Fibroblast of skin of back (primary cell): ENCODE measurements around the gene TMEM115. TPM values are rescaled to one million over a fixed set of nuclear protein-coding genes. Genes with fewer than 3 reads are reported as not detected.

Experiments
- DNase-seq: peaks from one replicate; pipeline ENCODE4 v3.0.0-alpha.2; 2013
- polyA plus RNA-seq, 2 experiments: library from polyadenylated mRNA; unstranded; fragments of 120-200 nt; gene quantifications; one replicate each; pipeline ENCODE4 v1.2.1, GENCODE V29; 2013; ENCODE audit not compliant: insufficient read length in 2 of 2

Gene TMEM115, protein sequence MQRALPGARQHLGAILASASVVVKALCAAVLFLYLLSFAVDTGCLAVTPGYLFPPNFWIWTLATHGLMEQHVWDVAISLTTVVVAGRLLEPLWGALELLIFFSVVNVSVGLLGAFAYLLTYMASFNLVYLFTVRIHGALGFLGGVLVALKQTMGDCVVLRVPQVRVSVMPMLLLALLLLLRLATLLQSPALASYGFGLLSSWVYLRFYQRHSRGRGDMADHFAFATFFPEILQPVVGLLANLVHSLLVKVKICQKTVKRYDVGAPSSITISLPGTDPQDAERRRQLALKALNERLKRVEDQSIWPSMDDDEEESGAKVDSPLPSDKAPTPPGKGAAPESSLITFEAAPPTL
- polyA plus RNA-seq (2013, experiment 1 of 2; ENCODE audit: insufficient read length): 51.6 TPM
- polyA plus RNA-seq (2013, experiment 2 of 2; ENCODE audit: insufficient read length): 34.9 TPM

DNA sequence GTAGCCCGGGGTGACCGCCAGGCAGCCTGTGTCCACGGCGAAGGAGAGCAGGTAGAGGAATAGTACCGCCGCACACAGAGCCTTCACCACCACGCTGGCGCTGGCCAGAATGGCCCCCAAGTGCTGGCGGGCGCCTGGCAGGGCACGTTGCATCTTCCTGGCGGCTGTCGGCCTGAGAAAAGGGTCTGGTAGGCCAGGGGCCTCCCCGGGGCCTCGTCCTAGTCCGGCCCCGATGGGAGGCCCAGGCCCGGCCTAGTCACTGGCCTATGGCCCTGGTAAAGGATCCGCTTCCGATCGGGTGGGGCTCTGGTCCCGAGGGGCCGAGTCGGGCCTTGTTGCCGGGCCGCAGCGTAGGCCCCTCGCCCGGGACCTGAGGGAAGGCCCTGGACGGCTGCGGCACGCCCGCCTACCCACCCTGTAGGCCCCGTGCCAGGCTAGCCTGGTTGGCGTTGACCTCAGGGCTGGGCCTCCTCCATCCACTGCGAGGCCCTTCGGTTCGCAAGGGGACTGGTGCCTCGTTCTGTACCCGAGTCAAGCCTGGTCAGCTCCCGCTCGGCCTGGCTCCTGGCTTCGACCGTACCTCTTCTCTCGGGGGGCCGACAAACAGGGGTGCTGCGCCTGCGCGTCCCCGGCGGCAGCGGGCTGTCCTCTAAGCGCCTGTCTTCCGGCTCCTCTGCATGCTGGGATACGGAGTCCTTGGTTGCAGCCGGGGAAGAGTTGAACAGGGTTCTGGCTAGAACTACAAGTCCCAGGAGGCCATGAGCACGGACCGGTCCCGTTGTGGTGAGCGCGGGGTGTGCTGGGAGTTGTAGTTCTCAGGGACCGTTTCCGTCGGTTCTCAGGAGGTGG lies at the start of gene TMEM115:
TMEM115 (minus strand) TSS at position 611 of the 849 bp plus-strand sequence; CDS start at position 153, 458 bp downstream.
- DNase-seq: peak; percentile 99

DNA sequence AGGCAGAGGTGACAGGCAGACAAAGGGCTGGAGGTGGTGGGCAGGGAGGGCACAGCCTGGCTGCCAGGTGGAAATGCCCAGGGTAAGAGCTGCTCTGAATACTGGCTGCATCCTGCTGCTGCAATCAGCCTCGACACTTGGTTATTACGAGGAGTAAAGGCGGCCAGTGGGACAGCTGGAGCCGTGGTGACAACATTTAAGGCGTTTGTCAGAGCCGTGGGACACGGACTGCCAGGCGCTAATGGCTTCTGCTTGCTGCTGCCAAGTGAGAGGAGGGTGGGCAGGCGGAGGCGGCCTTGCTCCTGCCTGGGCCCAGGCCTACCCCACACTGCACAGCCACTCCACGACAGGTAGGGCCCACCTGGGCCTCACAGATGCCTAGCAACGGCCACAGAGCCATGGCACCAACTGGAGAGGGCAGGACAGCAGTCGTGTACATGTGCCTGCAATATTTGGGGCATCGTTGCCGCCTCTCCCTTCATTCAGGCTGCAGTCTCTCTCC lies 49.2 kb upstream of the TMEM115 start:
- no peak for DNase-seq

DNA sequence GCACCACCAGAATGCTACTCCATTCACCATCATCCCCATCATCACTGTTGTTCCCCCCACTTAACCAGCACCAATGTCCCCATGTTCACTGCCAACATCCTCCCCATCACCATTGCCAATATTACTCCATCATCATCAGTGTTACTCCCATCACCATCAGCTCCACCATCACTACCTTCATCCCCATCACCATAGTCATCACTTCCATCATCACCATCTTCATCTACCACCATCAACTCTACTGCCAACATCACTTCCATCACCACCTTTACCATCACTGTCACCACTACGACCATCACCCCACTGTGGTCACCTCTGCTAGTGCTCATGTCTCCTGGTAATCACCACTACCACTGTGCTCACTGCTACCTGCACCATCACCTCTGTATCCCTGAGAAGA lies 47.2 kb upstream of the TMEM115 start:
- no peak for DNase-seq

DNA sequence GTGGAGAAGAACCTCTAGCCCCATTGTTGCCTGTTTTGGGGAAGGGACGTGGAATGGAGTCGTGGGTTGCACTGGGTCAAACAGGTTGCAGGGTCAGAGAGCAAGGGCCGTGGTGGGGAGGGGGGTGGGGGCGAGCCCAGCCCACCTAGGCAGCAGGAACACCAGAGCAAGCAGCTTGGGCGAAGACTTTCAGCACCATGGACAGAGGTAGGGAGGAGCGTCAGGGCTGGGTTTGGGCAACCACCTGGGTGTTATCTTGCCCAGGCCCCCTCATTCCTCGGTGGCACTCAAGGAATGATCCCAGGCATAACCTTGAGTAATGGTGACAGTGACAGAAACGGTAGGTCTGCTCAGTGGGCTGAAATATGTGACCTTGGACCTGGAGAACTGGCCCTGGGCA lies 45.9 kb upstream of the TMEM115 start:
- DNase-seq: peak; percentile 34

DNA sequence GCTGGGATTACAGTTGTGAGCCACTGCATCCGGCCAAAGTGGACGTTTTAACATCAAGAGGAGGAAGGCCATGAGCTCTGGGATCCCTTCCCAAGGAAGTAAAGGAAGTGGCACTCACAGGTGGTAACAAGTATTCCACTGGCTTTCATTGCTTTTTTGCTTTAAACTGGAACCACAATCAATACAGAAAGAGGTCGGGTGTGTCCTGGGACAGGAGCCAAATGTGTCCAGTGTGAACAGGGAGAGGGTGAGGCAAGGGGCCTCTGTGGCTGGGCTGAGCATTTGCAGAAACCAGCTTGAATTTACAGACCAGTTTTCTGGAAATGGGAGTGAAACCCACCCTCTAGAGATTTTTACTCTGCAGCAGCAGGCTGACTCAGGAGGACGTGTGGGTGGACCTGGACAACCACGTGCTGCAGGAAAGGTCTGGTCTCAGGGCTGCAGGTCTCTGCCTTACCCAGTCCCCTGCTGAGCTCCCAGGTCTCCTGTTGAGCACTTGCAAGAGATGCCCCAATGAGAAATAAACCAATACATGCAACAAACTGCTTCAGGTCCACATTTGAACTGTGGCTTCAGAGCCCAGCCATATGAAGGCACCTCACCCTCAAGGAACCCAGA lies 42.8 kb upstream of the TMEM115 start:
- DNase-seq: no peak

DNA sequence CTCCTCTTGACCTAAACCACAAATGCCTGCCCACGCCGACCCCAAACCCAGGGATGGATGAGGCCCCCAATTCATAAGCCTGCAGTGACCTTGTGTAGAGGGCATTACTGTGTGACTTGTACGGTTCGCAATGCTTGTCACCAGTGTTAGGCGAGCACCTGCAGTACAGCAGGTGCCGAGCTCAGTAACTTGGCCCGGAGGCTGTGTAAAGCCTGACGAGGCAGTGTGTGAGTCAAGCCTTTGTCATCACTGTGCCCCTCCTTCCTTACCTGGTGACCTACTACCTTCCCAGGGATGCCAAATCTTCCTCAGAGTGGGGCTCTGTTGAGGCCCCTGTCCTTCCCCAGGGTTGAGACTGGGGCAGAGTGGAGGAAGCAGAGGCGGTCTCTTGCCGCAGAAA lies 37.2 kb upstream of the TMEM115 start:
- no peak for DNase-seq

DNA sequence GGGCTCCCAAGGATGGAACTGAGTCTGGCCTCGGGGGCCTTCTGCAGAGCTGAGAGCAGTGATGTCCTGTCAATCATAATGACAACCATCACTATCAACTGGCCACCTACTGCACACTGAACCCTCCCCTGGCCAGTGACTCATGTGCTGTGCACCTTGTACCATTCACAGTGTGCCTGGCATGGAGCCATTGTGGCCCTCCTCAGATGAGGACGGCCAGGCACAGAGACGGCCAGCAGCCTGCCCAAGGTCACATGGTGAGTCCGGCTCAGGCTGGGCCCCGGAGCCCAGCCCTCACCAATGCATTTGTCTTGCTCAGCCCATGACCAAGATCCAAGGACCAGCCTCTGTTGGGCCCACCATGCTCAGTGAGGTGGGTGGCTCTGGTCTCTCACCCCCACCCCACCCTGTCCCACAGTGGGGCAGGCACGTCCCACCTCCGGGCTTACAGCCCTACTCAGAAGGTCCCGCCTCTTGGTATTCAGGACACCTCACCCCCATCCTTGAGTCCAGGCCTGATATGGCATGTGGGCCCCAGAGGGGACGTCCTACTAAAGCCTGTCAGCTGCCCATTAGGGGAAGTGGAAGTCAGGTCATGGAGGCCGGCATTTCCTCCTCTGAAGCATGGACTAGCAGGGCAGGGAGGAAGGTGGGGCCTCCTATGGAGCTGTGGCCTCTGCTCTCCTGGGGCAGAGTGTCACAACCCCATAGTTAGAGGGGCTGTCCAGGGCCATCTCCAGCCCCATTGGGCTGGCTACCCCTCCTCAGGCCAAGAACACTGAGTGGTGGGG lies 35.9 kb upstream of the TMEM115 start:
- no peak for DNase-seq

DNA sequence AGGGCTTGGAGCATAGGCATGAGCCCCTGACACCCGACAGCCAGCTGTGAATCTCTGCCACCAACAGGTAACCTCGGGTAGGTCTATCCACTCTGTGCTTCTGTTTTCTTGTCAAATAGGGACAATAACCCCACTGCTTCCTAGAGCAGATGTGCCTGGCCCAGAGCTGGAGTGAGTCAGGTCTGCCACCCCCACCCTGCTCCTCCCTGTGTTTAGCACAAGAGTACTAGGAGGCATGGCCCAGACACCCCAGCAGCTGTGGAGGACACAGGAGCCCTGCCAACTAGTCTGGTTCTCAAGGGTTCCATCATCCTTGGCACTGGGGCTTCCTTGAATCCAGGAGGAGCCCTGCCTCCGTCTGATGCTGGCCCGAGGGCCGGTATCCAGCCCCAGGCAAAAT lies 33.7 kb upstream of the TMEM115 start:
- no peak for DNase-seq

DNA sequence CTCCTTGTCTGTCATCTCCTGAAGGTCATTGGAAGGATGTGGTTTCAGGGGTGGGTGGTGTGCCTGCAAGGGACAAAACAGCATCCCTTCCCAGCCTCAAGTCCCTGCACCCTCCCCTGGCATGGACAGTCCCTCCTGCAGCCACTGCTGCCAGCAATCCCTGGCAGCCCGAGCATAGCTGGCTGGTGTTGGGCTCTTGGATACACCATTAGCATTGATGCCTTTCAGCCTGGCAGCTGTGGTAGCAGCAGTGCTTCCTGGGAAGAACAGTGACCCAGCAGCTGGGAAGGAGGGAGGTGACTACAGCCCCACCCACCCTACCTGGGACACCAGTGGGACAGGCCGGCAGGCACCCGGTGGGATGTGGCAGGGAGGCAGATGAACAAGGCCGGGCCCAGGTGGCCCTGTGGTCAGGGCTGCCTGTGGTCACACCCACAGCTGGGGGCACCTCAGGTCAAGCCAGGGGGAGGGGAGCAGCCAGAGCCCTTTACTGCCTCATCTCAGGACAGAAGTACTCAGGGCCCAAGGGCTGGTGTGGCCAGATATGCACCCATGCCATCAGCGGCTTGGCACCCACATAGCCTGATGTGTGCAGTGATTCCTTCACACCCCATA lies 32.9 kb upstream of the TMEM115 start:
- DNase-seq: no peak

DNA sequence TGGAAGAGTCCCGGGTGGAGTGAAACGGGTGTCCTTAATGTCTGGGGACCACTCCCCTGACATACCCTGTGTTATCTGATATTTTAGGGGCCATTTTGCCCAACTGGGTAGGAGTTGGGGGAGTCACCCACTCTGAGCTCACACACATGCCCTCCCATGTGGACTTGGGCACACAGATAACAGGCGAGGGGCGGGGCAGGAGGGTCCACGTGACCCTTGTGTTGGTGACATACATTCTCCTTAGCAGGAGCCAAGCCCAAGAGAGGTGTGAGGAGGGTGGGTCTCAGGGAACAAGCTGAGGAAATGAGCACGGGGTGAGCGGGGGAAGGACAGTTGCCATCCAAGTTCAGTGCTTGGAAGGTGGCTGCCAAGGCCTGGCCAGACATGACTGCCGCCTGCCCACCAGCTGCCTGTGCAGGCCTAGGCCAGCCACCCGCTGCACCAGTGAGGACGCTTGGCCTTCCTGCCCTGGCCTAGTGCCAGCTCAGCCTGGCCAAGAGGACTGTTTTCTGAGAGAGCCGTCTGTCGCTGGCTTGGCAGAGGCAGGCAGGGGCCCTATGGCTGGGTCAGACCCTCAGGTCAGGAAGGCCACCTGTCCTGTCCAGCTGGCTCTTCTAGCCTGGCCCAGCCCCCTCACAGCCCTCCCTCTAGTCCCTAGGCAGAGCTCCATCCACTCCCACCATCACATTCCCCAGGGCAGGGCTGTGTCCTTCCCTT lies 31.3 kb upstream of the TMEM115 start:
- no peak for DNase-seq

DNA sequence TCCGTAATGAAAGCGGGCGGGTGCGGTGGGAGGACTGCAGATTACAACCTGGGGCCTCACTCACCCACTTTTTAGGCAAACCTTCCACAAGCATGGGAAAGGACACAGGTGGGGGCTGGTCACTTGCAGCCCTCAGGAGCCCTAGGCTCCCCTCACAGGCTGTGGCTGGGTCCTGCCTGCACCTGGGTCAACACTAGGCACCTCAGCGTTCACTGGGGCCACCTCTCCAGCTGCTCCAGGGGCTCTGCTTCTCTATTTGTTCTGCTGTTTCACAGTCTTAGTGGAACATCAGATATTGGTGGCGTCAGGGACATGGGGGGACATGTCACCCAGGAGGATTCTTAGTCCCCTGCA lies 30.1 kb upstream of the TMEM115 start:
- no peak for DNase-seq

DNA sequence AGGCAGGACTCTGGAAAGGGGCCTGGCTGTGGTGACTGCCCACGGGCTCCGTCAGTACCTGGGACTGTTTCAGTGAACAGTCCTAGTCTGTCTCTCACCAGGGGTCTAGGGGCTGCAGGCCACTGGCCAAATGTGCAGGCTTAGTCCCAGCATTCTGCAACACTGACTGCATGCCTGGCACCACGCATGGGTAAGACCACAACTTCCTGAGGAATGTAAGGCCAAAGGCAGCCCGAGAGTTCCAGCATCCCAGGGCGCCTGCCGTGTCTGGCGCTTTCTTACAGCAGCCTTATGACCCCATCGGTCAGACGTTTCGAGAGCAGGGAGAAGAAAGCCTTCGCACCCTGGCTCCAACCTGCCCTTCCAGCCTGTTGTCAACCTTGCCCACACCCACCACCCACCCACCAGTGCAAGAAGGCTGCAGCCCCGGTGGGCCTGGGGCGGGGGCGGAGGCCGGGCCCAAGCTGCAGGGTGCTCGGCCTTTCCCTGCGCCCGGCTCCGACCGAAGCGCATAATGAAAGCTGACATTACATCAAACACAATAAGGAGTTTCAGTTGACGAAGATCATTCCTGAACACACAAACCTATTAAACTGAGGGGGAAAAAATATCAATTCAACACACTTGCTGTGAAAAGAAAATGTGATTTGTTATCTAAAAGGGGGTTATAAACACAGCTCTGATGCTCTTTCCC lies 29.5 kb upstream of the TMEM115 start:
- peak; percentile 11 for DNase-seq

DNA sequence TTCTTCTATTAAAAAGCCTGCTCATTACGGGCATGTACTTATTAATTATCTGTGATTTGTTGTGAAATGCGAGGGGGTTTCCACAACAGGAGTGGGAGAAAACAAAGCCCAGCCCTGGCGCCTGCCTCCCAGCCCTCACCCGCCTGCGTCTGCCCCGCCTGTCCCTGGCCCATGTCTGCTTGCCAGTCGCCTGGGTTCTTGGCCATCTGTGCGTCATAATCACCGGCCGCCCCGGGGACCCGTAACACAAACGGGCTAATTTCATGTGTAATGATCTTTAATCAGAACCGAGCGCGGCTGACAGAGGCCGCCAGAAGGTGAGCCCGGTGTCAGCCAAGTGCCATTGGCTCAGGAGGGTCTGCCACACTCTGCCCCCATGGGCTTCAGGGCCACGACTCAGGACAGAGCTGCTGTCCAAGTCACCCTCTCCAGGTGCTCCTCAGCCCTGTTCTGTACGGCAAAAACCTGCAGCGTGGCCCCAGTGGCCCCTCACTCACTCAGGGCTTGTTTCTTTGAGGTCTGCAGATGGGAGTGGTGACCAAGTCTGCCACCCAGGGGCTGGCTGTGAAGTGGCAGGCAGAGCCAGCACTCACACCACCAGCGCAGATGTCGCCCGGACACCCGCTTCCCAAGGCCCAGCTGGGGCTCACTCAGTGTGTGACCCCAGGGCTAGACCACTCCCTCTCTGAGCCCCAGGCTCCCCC lies 28.8 kb upstream of the TMEM115 start:
- no peak for DNase-seq

DNA sequence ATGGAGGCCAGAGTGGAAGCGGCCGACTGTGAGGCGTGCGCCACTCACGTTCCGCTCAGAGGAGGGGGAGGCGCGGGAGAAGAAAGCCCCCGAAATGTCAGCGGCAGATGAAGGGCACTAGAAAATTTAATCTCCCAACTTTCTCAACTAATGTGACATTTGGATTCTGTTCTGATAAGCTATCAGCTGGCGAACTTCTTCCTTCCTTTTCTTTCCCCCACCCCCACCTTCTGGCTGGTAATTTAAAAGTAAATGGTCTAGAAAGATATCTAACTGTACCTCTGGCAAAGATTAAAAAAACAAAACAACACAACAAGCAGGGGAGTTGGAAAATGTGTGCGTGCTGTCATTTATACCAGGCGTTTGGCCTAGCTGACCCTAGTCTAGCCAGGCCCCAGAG lies 26.4 kb upstream of the TMEM115 start:
- no peak for DNase-seq

DNA sequence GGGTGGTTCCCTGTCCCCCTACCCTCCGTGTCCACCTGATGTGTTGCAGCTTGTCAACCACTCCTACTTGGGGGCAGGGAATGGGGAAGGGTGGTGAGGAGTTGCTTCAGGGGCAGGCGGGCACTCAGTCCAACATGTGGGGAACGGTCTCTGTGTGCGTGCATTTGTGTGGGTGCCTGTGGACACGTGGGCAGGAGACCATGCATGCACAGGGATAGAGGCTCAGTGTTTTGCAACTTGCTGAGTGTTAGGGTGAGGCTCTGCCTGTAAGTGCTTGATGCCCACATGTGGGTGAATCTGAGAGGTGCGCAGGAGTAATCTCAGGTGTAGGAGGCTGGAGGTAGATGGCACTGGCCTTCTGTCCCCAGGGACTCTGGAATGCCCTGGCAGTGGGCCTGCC lies 24.4 kb upstream of the TMEM115 start:
- no peak for DNase-seq

DNA sequence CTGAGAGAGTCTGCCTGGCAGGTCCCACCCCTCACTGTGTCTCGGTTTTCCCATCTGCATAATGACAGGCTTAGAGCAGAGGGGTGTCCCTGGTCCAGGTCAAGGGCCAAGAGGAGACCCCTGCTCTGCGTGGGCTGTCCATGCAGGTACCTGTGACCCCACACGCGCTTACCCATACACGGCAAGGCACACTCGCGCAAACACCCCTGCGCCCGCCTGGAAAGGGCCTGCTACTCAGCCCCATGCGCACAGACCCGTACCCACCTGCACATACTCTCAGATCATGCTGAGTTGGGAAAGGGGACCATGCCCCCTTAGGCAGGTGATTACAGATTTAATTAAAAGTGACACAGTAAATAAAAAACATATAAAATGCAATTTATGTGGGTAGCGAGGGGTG lies 23.4 kb upstream of the TMEM115 start:
- no peak for DNase-seq

DNA sequence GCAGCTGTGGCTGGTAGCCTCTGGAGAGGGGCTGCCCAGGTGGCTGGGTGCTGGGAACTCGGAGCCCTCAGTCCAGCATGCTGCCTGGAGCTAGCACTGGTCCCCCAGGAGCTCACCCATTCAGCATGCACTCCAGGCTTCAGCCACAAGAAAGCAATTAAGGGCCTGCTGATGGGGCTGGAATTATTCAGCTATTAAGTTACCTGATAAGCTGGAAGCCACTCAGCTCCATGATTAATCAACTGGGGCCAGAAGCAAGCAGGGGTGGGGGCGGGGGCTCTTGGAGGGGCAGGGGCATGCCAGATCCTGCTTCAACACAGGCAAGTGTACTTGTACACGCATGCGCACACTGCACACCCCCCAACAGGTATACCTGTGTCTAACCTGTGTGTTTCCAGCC lies 22.1 kb upstream of the TMEM115 start:
- DNase-seq: no peak

DNA sequence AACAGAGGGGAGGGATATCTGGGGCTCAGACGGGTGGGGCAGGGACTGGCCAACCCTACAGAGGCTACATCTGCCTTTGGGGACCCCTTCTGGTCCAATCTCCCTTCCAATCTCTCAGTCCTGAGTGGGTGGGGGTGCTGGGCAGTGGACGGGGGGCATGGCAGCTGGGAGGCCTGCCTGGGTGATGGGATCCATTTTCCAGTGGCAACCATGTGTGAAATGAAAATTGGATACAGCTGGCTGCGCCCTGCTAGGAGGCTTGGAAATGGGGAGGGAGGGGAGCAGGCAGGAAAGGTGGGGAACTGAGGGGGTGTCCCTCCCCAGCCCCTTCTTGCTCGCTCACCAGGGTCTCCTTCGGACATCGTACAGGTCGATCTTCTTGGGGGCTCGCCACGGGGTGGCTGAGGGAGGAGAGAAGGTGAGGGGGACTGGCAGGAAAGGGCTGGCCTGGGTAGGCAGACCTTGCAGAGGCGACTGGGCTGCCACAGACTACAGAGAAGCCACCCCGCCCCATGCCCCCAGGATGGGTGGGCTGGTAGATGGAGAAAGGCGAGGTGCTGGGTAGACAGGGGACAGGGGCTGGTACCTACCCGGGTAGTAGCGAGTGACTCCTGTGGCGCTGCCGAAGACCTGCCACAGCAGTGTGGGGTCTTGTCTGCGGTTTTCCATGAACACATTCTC lies 21.2 kb upstream of the TMEM115 start:
- no peak for DNase-seq

DNA sequence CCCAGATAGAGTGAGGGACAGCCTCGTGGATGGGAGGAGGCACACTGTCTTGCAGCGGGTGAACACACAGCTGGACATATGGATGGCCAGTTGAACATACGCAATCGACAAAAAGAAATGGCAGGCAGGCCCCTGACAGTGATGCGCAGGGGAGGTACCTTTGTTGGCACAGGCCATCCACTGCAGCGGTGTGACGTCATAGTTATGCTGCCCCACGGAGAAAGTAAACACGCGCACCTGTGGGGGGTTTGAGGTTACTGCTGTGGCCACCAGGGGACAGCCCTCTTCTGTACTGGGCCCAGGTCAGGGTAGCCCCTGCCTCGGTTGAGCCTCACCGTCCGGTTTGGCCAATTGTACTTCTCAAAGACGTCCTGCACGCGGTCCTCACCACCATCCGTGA lies 19.4 kb upstream of the TMEM115 start:
- no peak for DNase-seq
